Body of pancreas (tissue), 4 donors: ENCODE data around the gene FAM83E. TPM values are rescaled to one million over a fixed set of nuclear protein-coding genes. Genes with fewer than 3 reads are reported as not detected.

Experiments
- ATAC-seq: fragments of 150-250 bp; one replicate; pipeline ENCODE4 v1.9.1; 2016
- DNase-seq, 4 donors: peaks; one replicate each; pipeline ENCODE4 v3.0.0-alpha.2; 2019
- H3K27ac ChIP-seq, 4 donors: fragments of 200-600 bp; sonication (generic); 1 replicate in 3 of 4; 2 replicates in 1 of 4; pipeline versions ENCODE4 v1.5.1 to v1.6.1; 2016 to 2019; ENCODE audit warnings: mild to moderate bottlenecking in 1 of 4, mixed read lengths in 1 of 4, moderate library complexity in 1 of 4
- H3K27me3 ChIP-seq, 2 donors: fragments of 200-600 bp; sonication (generic); one replicate each; pipeline ENCODE4 v1.6.0; 2016; ENCODE audit warnings: mild to moderate bottlenecking in 1 of 2
- H3K36me3 ChIP-seq, 2 donors: fragments of 200-600 bp; sonication (generic); replicated peaks in 1 of 2; 2 replicates each; pipeline ENCODE4 v1.5.1; 2016; ENCODE audit warnings: low read depth in 2 of 2; ENCODE audit not compliant: insufficient read depth in 1 of 2
- H3K4me1 ChIP-seq: fragments of 200-600 bp; sonication (generic); one replicate; pipeline ENCODE4 v1.6.0; 2016
- H3K4me3 ChIP-seq, 2 donors: fragments of 200-600 bp; sonication (generic); 1 replicate in 1 of 2; 2 replicates in 1 of 2; pipeline ENCODE4 v1.5.1; 2016 to 2019
- H3K9me3 ChIP-seq, 3 donors: fragments of 200-600 bp; sonication (generic); 1 replicate in 2 of 3; 2 replicates in 1 of 3; pipeline ENCODE4 v1.5.1; 2016
- POLR2A ChIP-seq, 3 donors: fragments of 450-650 bp; IDR thresholded peaks; one replicate each; pipeline ENCODE4 v1.6.1; 2016; ENCODE audit warnings: antibody characterized with exemption in 3 of 3, mild to moderate bottlenecking in 2 of 3
- WGBS, 2 donors: methylation state at CpG; one replicate each; pipeline ENCODE4 v1.1.5; 2017; 5-methylcytosine and 5-hydroxymethylcytosine counted together
- intact Hi-C: fragments of 100-400 bp; cut with DNase I; formaldehyde crosslinking; loops from one replicate; pipeline ENCODE4 v1.15.1; 2023
- total RNA-seq, 2 donors: library from RNA; depleted of rRNA; stranded (reverse); fragments of >200 nt; gene quantifications; one replicate each; pipeline ENCODE4 v1.1.0, GENCODE V29; 2016
- TF ChIP-seq, protein P1 (sequence below), 7 experiments: fragments of 450-650 bp in 4 of 7; fragments of 200-600 bp in 3 of 7; sonication (generic) in 3 of 7; IDR thresholded peaks; one replicate each; pipeline ENCODE4 v1.5.1; 2016 to 2019; ENCODE audit warnings: antibody characterized with exemption in 7 of 7

The FAM83E gene
- total RNA-seq, 2 donors from 2014 or later = 0.33 to 4.2 TPM

DNA sequence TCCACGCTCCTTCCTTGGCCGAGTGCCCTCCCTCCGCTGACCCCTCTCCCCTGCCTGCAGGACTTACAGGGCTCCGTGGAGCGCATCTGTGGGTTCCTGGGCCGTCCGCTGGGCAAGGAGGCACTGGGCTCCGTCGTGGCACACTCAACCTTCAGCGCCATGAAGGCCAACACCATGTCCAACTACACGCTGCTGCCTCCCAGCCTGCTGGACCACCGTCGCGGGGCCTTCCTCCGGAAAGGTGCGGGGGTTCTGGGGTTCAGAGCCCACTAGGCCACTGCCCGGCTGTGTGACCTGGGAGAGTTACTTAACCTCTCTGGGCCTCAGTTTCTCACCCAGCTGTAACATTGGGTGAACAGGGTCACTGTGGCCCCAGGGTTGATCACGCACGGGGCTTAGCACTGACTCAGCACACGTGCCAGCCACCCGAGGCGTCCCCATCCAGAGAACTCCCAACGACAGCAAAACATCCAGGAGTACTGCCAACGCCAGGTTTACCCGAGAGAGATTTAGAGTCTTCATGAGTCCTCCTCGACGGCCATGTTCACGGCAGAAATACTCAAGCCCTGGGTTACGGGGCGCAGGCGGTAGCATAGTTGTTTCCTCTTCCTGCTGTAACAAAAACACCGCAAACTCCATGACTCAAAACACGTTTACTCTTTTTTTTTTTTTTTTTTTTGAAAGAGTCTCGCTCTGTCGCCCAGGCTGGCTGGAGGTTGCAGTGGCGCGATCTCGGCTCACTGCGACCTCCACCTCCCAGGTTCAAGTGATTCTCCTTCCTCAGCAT lies 18.0 kb downstream of the FAM83E start:
- Histone ChIP-seq H3K9me3 (no peaks in the 10 kb centered on the region), H3K27ac (no peak overlapping the region), H3K4me3 (no peak overlapping the region), H3K27me3 (no peaks in the 10 kb centered on the region), H3K36me3 (no peaks in the 10 kb centered on the region), H3K4me1 (no peaks in the 10 kb centered on the region)
- DNase-seq = no peak
- WGBS, 2 donors = 68 to 75% methylated on average over 31 to 39 of the region's 39 CpGs
- TF ChIP-seq POLR2A (IDR thresholded peaks at IDR 0.05) = no peak
- TF ChIP-seq, protein P1, sequence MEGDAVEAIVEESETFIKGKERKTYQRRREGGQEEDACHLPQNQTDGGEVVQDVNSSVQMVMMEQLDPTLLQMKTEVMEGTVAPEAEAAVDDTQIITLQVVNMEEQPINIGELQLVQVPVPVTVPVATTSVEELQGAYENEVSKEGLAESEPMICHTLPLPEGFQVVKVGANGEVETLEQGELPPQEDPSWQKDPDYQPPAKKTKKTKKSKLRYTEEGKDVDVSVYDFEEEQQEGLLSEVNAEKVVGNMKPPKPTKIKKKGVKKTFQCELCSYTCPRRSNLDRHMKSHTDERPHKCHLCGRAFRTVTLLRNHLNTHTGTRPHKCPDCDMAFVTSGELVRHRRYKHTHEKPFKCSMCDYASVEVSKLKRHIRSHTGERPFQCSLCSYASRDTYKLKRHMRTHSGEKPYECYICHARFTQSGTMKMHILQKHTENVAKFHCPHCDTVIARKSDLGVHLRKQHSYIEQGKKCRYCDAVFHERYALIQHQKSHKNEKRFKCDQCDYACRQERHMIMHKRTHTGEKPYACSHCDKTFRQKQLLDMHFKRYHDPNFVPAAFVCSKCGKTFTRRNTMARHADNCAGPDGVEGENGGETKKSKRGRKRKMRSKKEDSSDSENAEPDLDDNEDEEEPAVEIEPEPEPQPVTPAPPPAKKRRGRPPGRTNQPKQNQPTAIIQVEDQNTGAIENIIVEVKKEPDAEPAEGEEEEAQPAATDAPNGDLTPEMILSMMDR (IDR thresholded peaks at IDR 0.05) = no peak
- intact Hi-C loops = loop anchor here (10.0 kb wide), 1 partner anchor 282 kb away; no protein-coding TSS in a partner anchor
- ATAC-seq = no peak

DNA sequence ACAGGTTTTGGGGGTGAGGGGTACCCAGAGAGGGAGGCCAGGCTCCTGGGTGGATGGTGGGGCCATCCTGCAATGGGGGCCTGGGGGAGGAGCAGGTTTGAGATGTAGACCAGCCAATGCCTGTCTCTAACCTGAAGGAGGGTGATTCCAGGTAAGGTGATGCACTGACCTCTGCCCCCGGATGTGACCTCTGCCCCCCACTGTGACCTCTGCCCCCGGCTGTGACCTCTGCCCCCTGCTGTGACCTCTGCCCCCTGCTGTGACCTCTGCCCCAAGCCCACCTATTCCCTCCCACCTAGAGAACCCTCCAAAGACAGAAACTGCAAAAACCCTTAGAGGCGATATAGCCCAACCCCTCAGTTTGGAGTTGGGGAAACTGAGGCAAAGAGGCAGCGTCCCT lies 18.6 kb downstream of the FAM83E start:
- 71% methylated on average over 4 of the region's 4 CpGs; no CpG with 5 or more reads in 1 of the 2 donors for WGBS, 2 donors
- Histone ChIP-seq H3K27me3 (no peaks in the 10 kb centered on the region), H3K4me1 (no peaks in the 10 kb centered on the region), H3K9me3 (no peaks in the 10 kb centered on the region), H3K4me3 (no peak overlapping the region), H3K27ac (no peak overlapping the region), H3K36me3 (no peaks in the 10 kb centered on the region)
- TF ChIP-seq, protein P1 (IDR thresholded peaks at IDR 0.05) = no peak
- no peak for TF ChIP-seq POLR2A (IDR thresholded peaks at IDR 0.05)
- DNase-seq (no peak), ATAC-seq (no peak)
- intact Hi-C loops = loop anchor here (10.0 kb wide), 1 partner anchor 281 kb away; no protein-coding TSS in a partner anchor

DNA sequence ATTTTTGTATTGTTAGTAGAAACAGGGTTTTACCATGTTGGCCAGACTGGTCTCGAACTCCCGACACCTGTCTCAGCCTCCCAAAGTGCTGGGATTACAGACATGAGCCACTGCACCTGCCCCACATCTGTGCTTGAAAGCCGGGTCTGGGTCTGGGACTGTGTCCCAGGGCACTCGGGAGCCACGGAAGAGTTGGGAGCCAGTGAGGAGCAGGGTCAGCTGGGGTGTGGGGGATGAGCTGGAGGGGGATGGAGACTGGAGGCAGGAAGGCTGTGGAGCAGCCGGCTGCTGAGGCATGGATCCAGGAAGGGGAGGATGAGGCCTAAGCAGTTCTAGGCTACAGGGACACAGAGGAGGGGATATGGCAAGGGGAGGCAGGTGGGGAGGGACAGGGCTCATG lies 19.0 kb downstream of the FAM83E start:
- Histone ChIP-seq H3K9me3 (no peaks in the 10 kb centered on the region), H3K4me1 (no peaks in the 10 kb centered on the region), H3K27ac (no peak overlapping the region), H3K36me3 (no peaks in the 10 kb centered on the region), H3K27me3 (no peaks in the 10 kb centered on the region), H3K4me3 (no peak overlapping the region)
- TF ChIP-seq, protein P1 (IDR thresholded peaks at IDR 0.05) = no peak
- no peak for TF ChIP-seq POLR2A (IDR thresholded peaks at IDR 0.05)
- intact Hi-C loops = loop anchor here (10.0 kb wide), 1 partner anchor 281 kb away; no protein-coding TSS in a partner anchor
- DNase-seq (no peak), ATAC-seq (no peak)
- 62 to 73% methylated on average over 6 of the region's 6 CpGs for WGBS, 2 donors

DNA sequence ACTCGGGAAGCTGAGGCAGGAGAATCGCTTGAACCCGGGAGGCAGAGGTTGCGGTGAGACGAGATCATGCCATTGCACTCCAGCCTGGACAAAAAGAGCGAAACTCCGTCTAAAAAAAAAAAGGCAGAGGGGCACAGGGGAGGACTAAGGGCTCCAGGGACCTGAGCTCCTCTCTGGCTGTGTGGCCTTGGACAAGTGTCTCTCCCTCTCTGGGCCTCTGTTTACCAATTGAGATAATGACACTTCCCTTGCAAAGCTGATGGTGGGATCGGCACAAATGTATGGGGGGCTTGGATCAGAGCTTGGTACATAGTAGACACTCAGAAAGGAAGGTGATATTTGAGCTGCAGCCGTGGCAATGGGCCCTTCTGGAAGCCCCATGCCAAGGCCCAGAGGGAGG lies 19.7 kb downstream of the FAM83E start:
- no peaks in the 10 kb centered on the region for H3K9me3 ChIP-seq
- 80% methylated on average over 8 to 9 of the region's 9 CpGs for WGBS, 2 donors
- no peaks in the 10 kb centered on the region for H3K36me3 ChIP-seq
- no peaks in the 10 kb centered on the region for H3K27me3 ChIP-seq
- no peaks in the 10 kb centered on the region for H3K4me1 ChIP-seq
- DNase-seq (no peak), ATAC-seq (no peak)
- H3K27ac ChIP-seq = no peak overlapping the region
- H3K4me3 ChIP-seq = no peak overlapping the region
- TF ChIP-seq, protein P1 (IDR thresholded peaks at IDR 0.05) = no peak
- intact Hi-C loops = loop anchor here (10.0 kb wide), 1 partner anchor 280 kb away; no protein-coding TSS in a partner anchor
